ENCODE data around the gene IMMP2L. TPM values are rescaled to one million over a fixed set of nuclear protein-coding genes. Genes with fewer than 3 reads are reported as not detected.

The IMMP2L gene
- total RNA-seq, 2 experiments from 2014 or later, result 14.7 to 15.1 TPM

DNA sequence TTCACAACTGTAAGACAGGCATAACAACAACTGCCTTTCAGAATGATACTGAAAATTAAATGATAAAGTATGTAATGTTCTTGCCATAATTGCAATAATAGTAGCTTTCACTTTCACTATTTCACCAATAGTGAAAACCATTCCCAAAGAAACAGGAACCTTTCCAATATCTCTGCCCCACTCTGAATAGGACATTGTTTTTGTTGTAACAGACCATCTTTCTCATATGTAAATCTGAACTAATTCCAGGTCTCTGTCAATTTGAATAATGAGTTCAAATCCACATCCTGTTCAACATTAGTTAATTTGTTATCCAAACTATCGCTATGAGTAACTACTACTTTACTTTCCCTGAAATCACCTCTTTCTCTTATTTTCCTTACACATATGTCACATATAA is 323.4 kb downstream of the IMMP2L start:
- ChIA-PET CTCF (no interaction called here), POLR2A (no interaction called here)

DNA sequence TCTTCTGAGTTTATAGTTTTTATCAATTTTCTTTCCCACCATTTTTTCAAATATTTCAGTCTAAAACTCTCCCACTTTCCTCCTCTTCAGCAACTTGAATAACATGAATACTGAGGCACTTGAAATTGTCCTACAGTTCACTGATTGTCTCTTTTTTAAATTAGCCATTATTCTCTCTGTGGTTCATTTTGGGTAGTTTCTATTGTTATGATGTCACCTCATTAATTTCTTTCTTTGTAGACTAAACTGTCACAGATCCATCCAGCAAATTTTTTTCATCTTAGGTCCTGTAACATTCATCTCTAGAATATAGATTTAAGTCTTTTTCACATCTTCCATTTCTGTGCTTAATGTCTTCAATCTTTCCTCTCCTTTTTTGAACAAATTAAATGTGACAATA is 326.6 kb downstream of the IMMP2L start:
- ChIA-PET CTCF (no interaction called here), POLR2A (no interaction called here)

DNA sequence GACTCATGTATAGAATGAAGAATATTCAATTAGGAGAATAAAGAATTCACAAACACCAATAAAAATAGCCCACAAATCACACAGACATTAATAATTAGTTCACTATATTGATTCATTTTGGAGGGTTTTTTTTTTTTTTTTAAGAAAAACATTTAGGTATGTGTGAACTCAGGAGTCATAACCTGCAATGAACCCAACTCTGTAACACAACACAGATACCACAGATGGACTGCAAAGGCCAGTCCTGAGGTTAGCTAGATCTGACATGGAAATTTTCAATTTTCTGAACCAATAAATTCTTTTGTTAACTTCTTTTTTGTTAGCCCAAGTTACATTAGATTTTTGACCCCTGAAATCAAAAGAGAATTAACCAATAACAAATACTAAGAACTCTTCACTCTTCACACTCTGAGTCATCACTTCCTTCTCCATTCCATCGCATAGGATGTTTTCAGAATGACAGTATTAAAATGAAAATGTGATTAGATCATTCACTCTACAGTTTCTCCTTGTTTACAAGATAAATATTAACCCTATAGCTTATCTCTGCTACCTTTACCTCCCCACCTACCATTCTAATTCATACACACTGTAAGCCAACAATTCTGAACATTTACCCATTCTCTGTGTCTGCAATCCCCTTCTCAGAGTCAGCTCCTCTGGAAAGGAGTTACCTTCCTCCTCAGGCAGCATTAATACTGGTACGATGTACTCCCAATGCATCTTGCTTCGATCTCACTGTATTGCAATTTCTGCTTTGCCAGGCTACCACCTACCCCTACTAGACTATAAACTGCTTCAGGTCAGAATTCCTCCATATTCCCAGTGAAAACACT is 329.8 kb downstream of the IMMP2L start:
- CTCF ChIA-PET, result no interaction called here
- POLR2A ChIA-PET, result interaction anchor here (0.6 kb wide), 1 partner anchor 232 kb away, joined by 3 read pairs; no protein-coding TSS in a partner anchor

DNA sequence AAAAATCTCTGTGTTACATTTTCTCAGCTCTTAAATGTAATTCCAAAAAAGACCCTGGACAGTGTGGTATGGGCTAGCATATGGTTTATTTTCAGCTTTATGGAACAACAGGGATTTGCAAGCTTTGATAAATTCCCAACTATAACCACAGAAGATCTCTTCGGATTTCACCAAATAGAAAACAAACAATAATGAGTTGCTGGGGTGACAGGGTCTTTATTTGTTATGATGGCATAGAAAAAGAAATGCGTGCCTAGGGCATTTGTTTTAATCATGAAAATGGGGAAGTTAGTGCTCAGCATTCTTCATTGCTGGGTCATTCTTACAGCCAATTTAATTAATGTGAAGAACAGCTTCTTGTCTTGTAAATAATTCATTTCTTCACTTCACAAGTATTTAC is 332.4 kb downstream of the IMMP2L start:
- ChIA-PET CTCF (no interaction called here), POLR2A (no interaction called here)

DNA sequence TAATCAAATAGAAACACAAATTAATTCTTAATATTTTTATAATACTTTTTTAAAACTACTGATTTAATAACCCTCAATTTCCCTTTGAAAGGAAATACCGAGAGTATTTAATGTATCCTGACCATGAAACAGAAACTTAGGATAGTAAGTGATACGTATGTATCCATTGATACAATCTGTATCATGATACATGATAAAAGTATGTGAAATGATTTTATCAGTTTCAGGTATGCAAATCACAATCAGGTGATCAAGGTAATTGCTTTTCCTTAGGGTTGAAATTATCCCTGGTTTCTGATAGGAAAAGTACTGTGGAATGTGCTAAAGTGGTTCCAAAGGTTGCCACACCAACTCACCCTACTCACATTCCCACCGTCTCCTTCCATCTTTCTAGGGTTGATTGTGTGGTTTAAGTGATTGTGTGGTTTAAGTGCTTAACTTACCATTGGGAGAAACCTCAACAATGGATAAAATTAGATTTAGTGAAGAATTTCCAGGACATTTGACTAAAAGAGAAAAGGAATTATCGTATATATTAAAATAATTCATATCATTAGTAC is 333.0 kb downstream of the IMMP2L start:
- ChIA-PET CTCF (no interaction called here), POLR2A (no interaction called here)

DNA sequence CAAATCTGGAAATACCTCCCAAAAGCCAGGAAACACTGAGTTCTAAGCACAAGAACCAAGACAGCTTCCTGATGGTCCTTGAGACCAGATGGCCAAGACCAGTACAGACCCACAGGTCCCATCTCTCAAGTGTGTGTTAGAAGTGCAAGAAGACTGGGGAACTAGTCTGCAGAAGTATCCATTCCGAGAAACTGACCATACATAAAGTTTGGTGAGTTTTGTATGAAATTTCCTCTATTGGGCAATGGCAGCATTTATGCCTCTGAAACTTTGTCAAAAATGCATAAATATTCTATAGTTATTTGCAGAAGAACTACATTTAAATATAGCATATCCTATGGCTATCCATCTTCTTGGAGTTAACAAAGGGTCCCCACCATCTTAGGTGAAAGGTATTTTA is 333.9 kb downstream of the IMMP2L start:
- ChIA-PET CTCF (no interaction called here), POLR2A (no interaction called here)

DNA sequence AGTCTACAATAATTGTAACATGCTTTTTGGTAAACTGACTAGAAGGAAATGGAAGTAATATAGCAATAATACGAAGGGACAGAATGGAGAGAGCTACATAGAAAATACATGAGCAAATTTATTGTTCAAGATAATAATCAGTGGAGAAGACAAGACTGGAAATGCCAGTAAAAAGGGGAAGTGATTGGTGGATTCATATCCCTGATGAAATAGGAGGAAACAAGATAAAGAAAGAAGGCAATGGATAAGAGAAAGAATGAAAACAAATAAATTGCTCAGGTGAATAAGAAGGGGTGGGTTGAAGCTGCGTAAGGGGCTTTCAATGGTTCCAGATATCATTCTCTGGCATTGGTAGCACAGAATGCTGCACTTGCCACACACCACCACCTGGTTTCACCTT is 335.5 kb downstream of the IMMP2L start:
- ChIA-PET POLR2A (no interaction called here), CTCF (no interaction called here)

DNA sequence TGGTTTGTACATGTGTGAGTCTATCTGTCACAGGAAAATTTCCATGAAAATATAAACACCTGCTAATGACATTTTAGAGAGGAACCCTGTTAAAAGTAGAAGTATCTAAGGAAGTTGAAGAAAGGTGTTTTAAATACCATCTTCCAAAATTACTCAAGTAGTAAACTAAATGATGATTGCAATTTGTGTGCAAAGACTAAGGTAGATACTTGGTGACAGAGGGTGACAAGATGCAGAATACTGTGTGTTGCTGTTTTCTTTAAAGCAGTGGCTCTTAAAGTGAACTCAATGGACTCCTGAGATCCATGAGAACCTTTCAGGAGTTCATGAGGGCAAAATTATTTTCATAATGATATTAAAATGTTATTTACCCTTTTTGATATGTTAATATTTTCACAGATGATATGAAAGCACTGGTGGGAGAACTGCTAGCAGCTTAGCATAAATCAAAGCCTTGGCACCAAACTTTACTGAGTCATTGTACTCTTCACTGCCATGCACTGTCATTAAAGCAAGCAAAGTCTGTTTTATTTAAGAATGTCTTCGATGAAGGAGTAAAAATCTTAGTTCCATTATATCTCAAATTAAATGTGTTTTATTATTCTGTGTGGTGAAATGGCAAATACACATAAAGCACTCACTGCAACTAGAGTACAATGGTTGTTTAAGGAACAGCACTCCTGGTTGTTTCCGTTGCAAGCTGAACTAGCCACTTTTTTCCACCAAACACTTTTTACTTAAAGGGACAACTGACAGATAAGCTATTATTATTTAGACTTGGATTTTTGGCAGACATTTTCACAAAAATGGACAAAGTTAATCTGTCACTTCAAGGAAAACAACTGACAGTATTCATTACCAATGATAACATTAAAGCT is 337.7 kb downstream of the IMMP2L start:
- ChIA-PET POLR2A (no interaction called here), CTCF (no interaction called here)

DNA sequence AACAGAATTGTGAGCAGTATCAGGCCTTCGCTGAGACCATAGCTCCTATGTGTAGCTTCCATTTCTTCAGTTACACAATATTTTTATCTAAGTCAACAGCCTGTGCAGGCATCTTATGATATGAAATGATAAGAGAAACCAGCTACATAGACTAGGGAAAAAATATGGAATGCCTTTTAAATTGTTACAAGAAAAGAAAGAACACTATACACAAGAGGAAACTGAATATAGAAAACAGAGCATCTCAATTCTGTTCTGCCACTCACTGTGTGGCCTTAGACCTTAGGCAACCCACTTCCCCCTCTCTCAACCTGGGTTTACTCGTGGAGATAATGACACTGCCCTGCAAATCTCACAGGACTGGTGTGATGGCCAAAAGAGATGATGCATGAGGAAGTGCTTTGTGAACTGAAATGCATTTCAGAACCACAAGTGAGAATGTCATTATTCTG is 338.5 kb downstream of the IMMP2L start:
- POLR2A ChIA-PET, result no interaction called here
- CTCF ChIA-PET, result no interaction called here

DNA sequence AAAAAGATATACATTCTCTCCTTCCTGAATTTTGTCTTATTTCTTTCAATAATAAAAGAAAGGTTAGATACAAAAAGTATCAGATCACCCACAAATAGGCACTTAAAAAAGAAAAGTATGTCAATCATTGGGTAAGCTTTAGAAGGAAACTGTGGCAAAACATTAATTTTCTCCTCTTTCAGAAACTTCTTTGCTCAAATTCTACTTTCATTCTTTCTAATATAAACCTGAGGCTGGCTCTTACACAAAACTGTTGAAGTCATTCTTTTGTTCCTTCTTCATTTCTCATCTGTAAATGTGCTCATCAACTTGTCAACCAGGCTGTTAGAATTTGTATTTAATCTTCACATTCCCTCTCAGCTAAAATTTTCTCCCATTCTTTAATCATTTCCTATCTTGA is 346.7 kb downstream of the IMMP2L start:
- CTCF ChIA-PET, result no interaction called here
- POLR2A ChIA-PET, result no interaction called here

DNA sequence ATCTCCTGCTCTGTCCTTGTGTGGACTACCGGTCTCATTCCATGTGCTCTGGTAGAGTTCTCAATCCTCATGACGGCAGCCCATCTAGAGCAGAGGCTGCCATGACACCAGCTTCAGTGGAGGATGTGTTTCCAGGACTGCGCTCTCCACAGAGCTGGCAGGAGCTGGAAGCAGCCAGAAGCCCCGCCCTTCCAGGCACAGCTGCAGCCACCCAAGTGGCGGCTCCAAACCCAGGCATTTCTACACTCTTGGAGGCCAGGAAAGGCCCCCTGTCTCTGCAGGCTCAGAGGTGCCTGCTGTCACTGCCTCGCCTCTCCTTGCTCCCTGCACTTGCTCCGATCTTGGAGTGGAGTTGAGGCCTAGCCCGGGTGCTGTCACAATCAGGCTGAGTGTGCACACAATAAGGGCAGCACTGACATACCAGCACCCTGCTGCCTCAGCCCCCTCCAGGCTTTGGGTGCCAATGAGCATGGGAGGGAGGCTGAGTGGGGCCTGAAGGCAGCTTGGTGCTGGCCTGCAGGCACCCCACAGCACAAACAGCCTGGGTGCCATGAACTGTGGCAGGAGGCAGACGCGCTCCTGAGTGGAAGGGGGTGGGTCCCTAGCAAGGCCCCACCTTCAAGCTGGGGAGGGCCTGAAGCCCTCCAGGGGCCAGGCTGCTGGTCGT is 349.3 kb downstream of the IMMP2L start:
- POLR2A ChIA-PET, result no interaction called here
- CTCF ChIA-PET, result no interaction called here

DNA sequence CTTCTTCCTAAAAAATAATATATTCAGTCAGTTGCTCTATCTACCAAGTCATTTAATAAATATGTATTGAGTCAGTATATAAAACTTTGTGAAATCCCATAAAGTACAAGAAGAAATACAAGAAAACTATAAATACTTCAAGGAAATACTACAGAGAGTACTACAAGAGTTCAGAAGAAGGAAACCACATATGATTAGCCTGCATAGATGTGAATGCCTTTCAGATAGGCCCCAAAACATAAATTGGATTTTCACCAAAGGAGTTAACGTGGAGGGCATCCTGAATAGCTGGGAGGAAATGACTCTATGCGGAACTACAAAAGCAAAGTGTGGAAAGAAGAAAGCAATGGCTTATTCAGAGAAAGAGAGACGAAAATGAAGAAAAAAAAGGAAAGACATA is 351.3 kb downstream of the IMMP2L start:
- POLR2A ChIA-PET, result no interaction called here

DNA sequence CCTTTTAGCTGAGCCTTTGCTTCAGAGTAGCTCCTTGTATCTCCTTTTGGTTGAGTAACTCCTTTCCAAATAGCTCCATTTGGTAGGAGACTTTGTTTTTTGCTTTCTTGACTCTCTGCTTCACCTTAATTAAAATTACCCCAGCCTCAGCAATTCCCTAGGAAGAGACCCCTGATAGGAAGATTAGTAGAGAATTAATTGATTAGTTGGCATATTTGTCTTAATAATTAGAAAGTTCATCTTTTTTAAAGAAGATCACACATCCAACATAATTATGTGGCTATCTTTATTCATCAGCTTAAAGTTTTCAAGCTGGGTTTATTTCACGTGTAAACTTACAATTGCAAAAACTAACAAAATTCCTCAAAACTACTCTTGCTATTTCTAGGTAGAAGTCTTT is 352.2 kb downstream of the IMMP2L start:
- ChIA-PET POLR2A (no interaction called here), CTCF (no interaction called here)

More for the DNA sequence above, 351.3 kb downstream of the IMMP2L start:
- CTCF ChIA-PET, result no interaction called here

DNA sequence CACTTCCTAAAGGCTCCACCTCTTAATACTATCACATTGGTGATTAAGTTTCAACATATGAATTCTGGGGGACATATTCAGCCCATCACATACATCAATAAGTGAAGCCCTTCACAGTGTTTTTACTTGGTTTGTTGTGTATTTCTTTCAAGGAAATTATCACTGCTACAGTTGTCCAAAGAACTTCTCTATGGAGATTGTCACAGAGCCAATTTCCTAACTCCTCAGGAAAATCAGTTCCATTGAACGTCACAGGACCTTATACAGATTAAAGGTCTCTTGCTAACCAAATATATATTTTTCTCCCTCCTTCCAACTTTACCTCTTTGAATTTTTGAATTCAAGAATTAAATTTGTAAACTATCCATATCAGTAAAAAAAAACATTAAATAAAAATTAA is 357.0 kb downstream of the IMMP2L start:
- POLR2A ChIA-PET, result no interaction called here
- CTCF ChIA-PET, result no interaction called here

DNA sequence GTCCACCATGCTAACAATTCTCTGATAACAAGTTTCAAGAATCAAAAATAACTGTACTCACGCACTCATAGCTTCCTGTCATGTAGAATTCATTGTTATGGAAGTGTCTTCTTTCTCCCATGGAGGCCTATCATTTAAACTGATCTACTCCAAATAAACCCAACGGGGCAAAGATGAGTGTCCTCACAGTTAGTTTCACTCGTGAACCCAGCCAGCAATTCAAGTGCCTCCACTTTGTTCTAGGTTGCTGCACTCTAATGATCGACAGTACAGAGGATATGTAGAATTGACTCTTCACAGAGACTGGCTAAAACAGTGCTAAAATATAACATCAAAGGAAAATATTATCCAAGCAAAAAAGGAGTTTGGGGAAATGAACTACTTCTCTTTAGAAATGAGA is 360.0 kb downstream of the IMMP2L start:
- POLR2A ChIA-PET, result no interaction called here
- CTCF ChIA-PET, result no interaction called here

DNA sequence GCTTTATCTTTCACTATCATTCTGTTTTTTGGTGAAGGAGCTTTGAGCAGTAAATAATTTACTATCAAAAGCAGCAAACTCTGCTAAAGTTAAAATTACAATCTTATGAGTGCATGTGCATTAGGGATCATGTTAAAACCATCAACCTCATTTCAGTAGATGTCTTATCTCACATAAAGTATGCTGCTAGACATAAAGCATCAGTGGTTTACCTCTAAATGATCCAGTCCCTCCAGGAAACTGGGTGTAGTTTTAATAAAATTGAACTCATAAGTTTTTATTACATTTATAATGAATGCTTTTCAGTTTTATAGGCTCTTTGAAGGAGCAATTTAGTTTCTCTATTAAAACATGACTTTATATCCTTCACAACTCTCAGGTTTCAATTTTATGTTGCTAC is 362.6 kb downstream of the IMMP2L start:
- CTCF ChIA-PET, result no interaction called here
- POLR2A ChIA-PET, result no interaction called here

DNA sequence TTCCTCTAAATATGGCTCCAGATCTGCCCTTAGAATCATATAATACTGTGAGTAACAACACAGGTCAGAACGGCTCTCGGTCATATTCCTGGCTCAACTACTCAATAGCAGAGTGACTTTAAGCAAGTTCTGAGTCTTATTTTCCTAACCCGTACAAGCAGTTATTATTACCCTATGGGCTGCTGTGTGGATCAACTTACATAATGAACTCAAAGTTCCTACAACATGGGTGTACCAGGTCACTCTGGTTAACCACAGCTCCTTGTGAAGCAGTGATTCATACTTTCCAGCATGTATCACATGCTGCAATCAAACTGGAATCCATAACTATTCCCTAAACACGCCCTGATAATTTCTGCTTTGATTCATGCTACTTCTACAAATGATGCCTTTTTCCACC is 364.0 kb downstream of the IMMP2L start:
- CTCF ChIA-PET, result no interaction called here
- POLR2A ChIA-PET, result no interaction called here

DNA sequence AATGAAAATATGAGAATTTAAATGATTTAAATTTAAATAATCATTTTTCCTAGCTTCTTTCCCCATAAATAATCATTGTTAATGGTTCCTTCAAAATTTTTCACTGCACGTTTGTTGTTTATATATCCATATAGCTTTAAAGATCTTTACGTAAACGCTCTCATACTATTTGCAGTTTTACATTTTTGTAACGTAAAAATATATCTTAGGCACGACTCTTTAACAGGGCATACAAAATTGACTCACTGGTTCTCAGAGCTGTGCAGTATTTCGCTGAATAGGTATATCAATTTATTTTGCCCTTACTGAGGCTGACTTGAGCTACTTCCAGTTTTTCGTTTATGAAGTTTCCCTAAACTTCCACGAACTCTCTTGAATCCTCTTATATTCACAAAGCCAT is 365.6 kb downstream of the IMMP2L start:
- ChIA-PET CTCF (no interaction called here), POLR2A (no interaction called here)

DNA sequence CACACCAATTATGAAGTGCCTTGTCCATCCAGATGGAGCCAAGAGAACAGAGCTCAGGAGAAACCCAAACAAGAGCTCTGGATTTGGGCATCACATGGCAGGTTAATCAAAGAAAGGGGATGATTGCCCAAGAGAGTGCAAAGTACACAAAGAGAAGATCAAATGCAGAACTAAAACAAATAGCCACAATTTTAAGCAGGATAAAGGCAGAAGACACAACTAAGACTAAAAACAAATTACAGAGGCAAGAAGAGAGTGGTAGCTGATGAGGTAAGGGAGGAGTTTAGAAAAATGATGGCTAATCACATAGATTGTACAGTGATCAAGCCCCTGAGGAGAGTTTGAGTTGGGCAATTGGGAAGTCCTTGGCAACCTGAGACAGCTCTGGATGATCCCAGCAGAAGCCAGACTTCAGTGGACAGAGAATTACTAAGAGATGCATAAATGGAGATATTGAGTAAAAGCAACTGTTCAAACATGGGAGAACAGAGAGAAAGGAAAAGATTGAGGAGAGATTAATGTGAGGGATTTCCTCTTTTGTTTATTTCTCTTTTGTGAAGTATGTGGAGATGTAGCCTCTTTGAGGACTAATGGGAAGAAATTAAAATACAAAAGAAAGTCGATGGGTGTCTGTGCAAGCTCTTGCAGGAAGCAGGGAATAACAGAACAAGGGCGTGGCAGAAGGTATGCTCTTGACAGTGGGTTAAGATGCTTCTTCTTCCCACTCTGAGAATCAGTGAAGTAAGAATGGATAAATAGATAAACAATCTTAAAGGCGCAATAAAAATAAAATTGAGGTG is 369.5 kb downstream of the IMMP2L start:
- ChIA-PET CTCF (no interaction called here), POLR2A (no interaction called here)

DNA sequence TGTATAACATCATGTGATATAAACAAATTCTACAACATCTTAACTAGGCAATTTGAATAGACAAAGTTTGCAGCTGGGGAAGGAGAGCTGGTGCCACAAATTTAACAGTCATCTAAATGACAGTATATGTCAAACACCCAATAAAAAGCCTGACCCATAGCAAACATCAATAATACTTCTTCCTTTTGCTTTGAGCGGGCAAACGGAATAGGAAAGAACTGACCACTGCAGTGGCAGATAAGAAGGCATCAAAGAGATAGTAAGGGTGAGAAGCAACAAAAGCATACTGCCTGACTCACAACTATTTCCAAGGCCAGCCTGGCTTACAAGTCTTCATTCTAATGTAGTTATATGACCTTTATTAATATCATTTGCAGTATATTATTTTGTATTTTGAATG is 371.5 kb downstream of the IMMP2L start:
- POLR2A ChIA-PET, result no interaction called here

More for the DNA sequence above, 371.5 kb downstream of the IMMP2L start:
- CTCF ChIA-PET, result no interaction called here

Measured in activated CD8-positive, alpha-beta memory T cell treated with anti-CD3 and anti-CD28 coated beads for 36 hours (primary cell).